ENCODE results near the gene URAD. TPM values are rescaled to one million over a fixed set of nuclear protein-coding genes. Genes with fewer than 3 reads are reported as not detected.
A peak's percentile ranks its signal among the peaks of the same experiment; 100 is the strongest.

The URAD gene
- polyA plus RNA-seq, 1 donor, result not detected

DNA sequence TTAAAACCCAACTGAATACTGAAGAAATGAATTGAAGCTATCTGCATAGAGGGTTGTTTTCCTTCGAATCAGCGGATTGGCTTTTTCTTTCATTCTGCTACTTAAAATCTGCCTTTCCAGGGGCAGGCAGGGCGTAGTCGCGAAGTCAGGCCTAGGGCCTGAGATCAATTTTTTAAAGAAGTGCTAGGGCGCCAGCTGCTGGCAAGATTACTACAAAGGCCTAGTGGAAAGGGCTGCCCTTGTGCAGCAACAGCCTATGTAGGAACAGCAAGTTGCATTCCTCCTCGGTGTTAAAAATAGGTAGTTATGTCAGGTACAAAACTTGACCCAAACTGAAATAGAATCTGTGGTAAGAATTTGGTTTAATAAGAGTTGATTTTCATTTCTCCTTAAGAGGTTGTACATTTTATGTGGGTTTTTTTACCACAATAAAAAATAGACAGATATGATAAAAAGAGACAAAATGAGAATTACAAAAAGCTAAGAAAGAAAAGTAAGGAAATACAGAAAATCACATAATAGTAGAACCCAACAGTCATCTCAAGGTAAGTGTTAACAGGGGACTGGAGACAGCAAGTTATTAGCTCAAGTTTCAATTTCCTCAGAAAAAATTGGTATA is 9.5 kb upstream of the URAD start:
- DNase-seq, result peak; percentile 21

GRCh38 chr13:27991881-27992280 is 3.4 kb upstream of the URAD start:
- no peak for DNase-seq

- DNase-seq, result no peak
Observed at GRCh38 chr13:27985600-27985999, 2.9 kb downstream of the URAD start.

- no peak for DNase-seq
Observed at GRCh38 chr13:27982361-27982760, 6.1 kb downstream of the URAD start.

DNA sequence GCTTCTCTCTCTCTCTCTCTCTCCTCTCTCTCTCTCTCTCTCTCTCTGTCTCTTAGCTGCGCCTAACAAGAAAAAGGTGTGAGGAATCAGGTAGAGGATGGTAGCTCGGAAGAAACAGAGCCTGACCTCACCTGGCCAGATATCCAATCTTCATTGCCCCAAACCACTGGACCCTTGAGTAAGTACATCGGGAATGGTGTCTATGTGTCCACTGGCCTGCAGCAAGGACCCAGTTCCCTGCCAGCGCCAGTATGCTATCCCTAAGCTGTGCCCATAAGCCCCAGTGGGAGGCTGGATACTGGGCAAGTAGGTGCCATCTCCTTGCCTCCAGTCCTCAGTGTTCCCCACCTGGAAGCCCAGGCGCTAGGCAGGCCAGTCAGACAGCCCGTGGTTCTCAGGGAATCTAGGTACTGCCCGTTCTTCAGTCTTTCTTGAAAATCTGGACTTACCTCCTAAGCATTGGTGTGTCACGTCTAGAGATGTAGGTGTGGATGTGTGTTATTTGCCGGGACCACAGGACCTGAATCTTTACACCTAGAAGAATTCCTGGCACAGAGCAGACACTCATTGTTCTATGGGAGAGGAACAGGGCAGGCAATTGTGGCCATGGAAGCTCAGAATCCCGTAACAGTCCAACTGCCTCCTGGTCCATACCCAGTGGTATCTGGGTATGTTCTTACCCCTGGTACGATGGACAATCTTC is 7.3 kb downstream of the URAD start:
- no peak for DNase-seq

GRCh38 chr13:27980280-27980998 is 8.1 kb downstream of the URAD start:
- DNase-seq, result no peak

DNA sequence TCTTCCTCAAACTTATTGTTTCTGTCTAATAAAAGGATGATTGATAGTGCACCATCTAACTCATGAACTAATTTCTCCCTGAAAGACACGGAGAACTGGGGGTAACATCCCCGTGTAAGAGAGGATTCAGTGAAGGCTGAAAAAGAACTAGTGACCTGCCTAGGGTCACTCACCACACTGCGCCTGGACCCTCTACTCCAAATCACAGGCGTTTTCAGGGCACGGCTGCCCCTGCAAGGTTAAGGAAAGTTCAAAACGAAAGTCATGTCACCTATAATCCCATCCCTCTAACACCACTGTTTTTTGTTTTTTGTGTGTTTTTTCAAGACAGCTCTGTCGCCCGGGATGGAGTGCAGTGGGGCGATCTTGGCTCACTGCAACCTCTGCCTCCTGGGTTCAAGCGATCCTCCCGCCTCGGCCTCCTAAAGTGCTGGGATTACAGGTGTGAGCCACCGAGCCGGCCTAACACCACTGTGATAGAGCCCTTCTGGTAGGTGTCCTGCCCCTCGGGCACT is 8.7 kb downstream of the URAD start:
- DNase-seq, result no peak

- DNase-seq, result no peak
Observed at GRCh38 chr13:27979001-27979643, 9.4 kb downstream of the URAD start.

- no peak for DNase-seq
Observed at GRCh38 chr13:27978301-27978968, 10.1 kb downstream of the URAD start.

- no peak for DNase-seq
Observed at GRCh38 chr13:27977476-27978300, 10.8 kb downstream of the URAD start.

- no peak for DNase-seq
Observed at GRCh38 chr13:27976362-27977091, 12.0 kb downstream of the URAD start.

- DNase-seq, result no peak
Observed at GRCh38 chr13:27975564-27976361, 12.7 kb downstream of the URAD start.

DNA sequence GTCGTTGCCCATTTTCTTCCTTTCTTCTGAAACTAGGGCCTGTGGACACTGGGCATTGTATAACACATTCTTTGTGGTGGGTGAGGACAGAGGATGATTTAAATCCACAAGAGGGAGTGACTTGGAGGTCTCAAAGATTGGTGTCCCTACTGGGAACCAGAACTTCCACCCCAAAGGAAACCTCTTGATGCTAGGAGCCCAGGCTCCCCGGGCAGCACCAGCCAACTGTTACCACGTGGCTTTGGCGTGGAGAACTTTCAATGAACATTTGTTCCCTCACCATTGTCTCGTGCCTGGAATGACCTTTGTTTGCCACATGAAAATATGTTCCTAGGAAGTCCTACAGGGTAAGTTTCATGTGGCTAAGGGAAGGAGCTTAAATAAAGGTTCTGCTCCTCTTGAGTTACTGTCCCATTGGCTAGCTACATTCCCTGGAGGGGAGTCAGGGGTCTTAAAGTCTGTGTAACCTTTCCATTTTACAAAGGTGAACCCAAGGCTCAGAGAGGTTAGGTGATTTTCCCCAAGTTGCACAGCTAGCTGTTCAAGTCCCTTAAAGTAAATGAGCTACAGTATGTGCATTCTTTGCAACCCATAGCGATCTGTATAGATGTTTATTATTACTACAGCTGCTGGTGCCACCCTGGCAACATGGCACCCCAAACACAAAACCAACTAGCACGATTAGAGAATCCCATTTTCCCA is 14.4 kb downstream of the URAD start:
- DNase-seq, result no peak

GRCh38 chr13:27973291-27973690 is 15.2 kb downstream of the URAD start:
- no peak for DNase-seq

GRCh38 chr13:27972478-27972820 is 16.0 kb downstream of the URAD start:
- DNase-seq, result no peak

DNA sequence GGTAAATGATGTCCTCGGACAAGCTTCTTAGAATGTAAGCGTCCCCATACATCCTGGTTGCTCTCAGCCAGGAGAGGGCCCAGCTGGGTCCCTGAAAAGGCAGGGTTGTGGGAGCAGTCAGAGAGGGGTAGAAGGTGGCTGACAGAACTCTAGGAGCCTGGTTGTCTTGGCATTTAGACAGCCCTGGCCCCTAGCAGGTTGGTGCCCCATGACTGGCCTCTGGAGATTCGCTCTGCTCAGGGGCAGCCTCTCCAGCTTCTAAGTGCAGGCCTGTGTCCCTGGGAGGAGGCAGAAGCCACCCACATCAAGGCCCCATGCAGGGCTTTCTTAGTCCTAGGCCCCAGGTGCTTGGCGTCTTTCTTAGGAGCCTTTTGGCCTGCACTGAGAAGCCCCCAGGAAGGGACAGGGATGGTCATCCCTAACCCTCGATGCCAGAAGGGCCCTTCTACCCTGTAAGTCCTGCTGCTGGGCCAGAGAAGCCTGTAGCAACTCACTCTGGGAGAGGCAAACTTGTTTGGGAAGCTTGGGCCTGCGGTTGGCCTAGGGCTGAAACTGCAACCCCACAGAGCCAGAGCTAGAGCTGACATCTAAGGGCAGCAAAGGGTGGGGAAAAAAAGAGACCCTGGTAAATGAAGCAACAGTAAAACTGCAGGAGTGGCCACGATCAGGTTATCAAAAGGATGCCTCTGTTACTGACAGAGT is 16.6 kb downstream of the URAD start:
- no peak for DNase-seq

- no peak for DNase-seq
Observed at GRCh38 chr13:27971236-27971645, 17.3 kb downstream of the URAD start.

GRCh38 chr13:27970382-27971235 is 17.9 kb downstream of the URAD start:
- no peak for DNase-seq

Measured in hindlimb muscle (tissue), 1 donor.